IPS-15b (cell line): ENCODE data around the gene UNC13D.

Experiments used
- H3K27me3 ChIP-seq: one replicate; pipeline ENCODE4 v1.6.1; 2013; ENCODE audit warnings: low read length; ENCODE audit not compliant: control insufficient read depth, insufficient read depth
- H3K36me3 ChIP-seq: one replicate; pipeline ENCODE4 v1.6.1; 2013; ENCODE audit warnings: low read length; ENCODE audit not compliant: control insufficient read depth, insufficient read depth
- H3K4me1 ChIP-seq: one replicate; pipeline ENCODE4 v1.6.1; 2013; ENCODE audit warnings: mild to moderate bottlenecking, low read length; ENCODE audit not compliant: control insufficient read depth, insufficient read depth
- H3K4me3 ChIP-seq: one replicate; pipeline ENCODE4 v1.5.1; 2013; ENCODE audit warnings: low read depth, low read length
- H3K9ac ChIP-seq: one replicate; pipeline ENCODE4 v1.6.1; 2013; ENCODE audit warnings: low read depth, mild to moderate bottlenecking, low read length
- H3K9me3 ChIP-seq: one replicate; pipeline ENCODE4 v1.6.1; 2013; ENCODE audit warnings: mild to moderate bottlenecking, low read length; ENCODE audit not compliant: control insufficient read depth, insufficient read depth

UNC13D gene

GRCh38 chr17:75827308-75828075 is 16.7 kb downstream of the UNC13D start:
- Histone ChIP-seq H3K36me3 (peaks cover 15% of the 10 kb centered on the region), H3K9ac (no peak overlapping the region), H3K27me3 (no peaks in the 10 kb centered on the region), H3K4me3 (peak overlapping the region; percentile 1), H3K9me3 (no peaks in the 10 kb centered on the region), H3K4me1 (peaks cover 8% of the 10 kb centered on the region)

GRCh38 chr17:75826561-75827307 is 17.5 kb downstream of the UNC13D start:
- H3K9me3 ChIP-seq, result no peaks in the 10 kb centered on the region
- peak overlapping the region; percentile 37 for H3K9ac ChIP-seq
- peaks cover 6% of the 10 kb centered on the region for H3K4me1 ChIP-seq
- peaks cover 20% of the 10 kb centered on the region for H3K36me3 ChIP-seq
- no peak overlapping the region for H3K4me3 ChIP-seq
- H3K27me3 ChIP-seq, result no peaks in the 10 kb centered on the region

- H3K4me1 ChIP-seq, result peaks cover 4% of the 10 kb centered on the region
- no peak overlapping the region for H3K4me3 ChIP-seq
- no peak overlapping the region for H3K9ac ChIP-seq
- peaks cover 28% of the 10 kb centered on the region for H3K36me3 ChIP-seq
- H3K27me3 ChIP-seq, result no peaks in the 10 kb centered on the region
- H3K9me3 ChIP-seq, result no peaks in the 10 kb centered on the region
Observed at GRCh38 chr17:75825748-75826370, 18.3 kb downstream of the UNC13D start.

- Histone ChIP-seq H3K9ac (no peak overlapping the region), H3K4me3 (no peak overlapping the region), H3K36me3 (peaks cover 36% of the 10 kb centered on the region), H3K9me3 (no peaks in the 10 kb centered on the region), H3K27me3 (no peaks in the 10 kb centered on the region), H3K4me1 (no peaks in the 10 kb centered on the region)
Observed at GRCh38 chr17:75825149-75825552, 19.1 kb downstream of the UNC13D start.

GRCh38 chr17:75824666-75825065 is 19.5 kb downstream of the UNC13D start:
- no peak overlapping the region for H3K9ac ChIP-seq
- no peak overlapping the region for H3K4me3 ChIP-seq
- H3K9me3 ChIP-seq, result no peaks in the 10 kb centered on the region
- H3K36me3 ChIP-seq, result peaks cover 37% of the 10 kb centered on the region
- H3K4me1 ChIP-seq, result no peaks in the 10 kb centered on the region
- no peaks in the 10 kb centered on the region for H3K27me3 ChIP-seq

GRCh38 chr17:75824050-75824552 is 20.1 kb downstream of the UNC13D start:
- peaks cover 42% of the 10 kb centered on the region for H3K36me3 ChIP-seq
- H3K4me3 ChIP-seq, result no peak overlapping the region
- no peak overlapping the region for H3K9ac ChIP-seq
- H3K9me3 ChIP-seq, result no peaks in the 10 kb centered on the region
- no peaks in the 10 kb centered on the region for H3K4me1 ChIP-seq
- no peaks in the 10 kb centered on the region for H3K27me3 ChIP-seq

- Histone ChIP-seq H3K36me3 (peaks cover 43% of the 10 kb centered on the region), H3K4me1 (no peaks in the 10 kb centered on the region), H3K27me3 (no peaks in the 10 kb centered on the region), H3K4me3 (no peak overlapping the region), H3K9me3 (no peaks in the 10 kb centered on the region), H3K9ac (no peak overlapping the region)
Observed at GRCh38 chr17:75823257-75824041, 20.8 kb downstream of the UNC13D start.

- Histone ChIP-seq H3K27me3 (no peaks in the 10 kb centered on the region), H3K9ac (no peak overlapping the region), H3K4me3 (no peak overlapping the region), H3K4me1 (no peaks in the 10 kb centered on the region), H3K36me3 (peaks cover 45% of the 10 kb centered on the region), H3K9me3 (no peaks in the 10 kb centered on the region)
Observed at GRCh38 chr17:75822800-75823166, 21.4 kb downstream of the UNC13D start.

GRCh38 chr17:75822119-75822799 is 21.9 kb downstream of the UNC13D start:
- Histone ChIP-seq H3K9ac (no peak overlapping the region), H3K27me3 (no peaks in the 10 kb centered on the region), H3K4me1 (no peaks in the 10 kb centered on the region), H3K4me3 (no peak overlapping the region), H3K36me3 (peaks cover 50% of the 10 kb centered on the region), H3K9me3 (no peaks in the 10 kb centered on the region)

GRCh38 chr17:75821552-75821951 is 22.7 kb downstream of the UNC13D start:
- peaks cover 57% of the 10 kb centered on the region for H3K36me3 ChIP-seq
- no peaks in the 10 kb centered on the region for H3K9me3 ChIP-seq
- H3K4me3 ChIP-seq, result no peak overlapping the region
- H3K9ac ChIP-seq, result no peak overlapping the region
- H3K4me1 ChIP-seq, result no peaks in the 10 kb centered on the region
- H3K27me3 ChIP-seq, result no peaks in the 10 kb centered on the region
